Stomach (tissue), 4 donors: Measurements from ENCODE around the gene RNASEL.
"Not testable (repeated sequence)": the region's sequence is repeated elsewhere in the genome, so short reads cannot be mapped to it uniquely, and the experiment has no call there.

ENCODE experiments used
- EP300 ChIP-seq: sonication (generic); formaldehyde crosslinking; IDR thresholded peaks from one replicate; pipeline ENCODE4 v1.6.1; 2017; ENCODE audit warnings: antibody characterized with exemption
- POLR2A ChIP-seq, 4 donors: fragments of 450-650 bp; IDR thresholded peaks; one replicate each; pipeline ENCODE4 v1.6.1; 2016; ENCODE audit warnings: antibody characterized with exemption in 4 of 4, control low read depth in 2 of 4, mild to moderate bottlenecking in 1 of 4, moderate library complexity in 1 of 4
- POLR2AphosphoS5 ChIP-seq, 3 donors: sonication (generic); formaldehyde crosslinking; IDR thresholded peaks; one replicate each; pipeline ENCODE4 v1.6.1; 2016; ENCODE audit warnings: antibody characterized with exemption in 3 of 3
- TF ChIP-seq, protein P1 (sequence below), 7 experiments: fragments of 450-650 bp in 4 of 7; fragments of 200-600 bp in 3 of 7; sonication (generic) in 3 of 7; IDR thresholded peaks; one replicate each; pipeline ENCODE4 v1.5.1; 2016 to 2019; ENCODE audit warnings: antibody characterized with exemption in 7 of 7, control low read depth in 2 of 7, mild to moderate bottlenecking in 1 of 7

DNA sequence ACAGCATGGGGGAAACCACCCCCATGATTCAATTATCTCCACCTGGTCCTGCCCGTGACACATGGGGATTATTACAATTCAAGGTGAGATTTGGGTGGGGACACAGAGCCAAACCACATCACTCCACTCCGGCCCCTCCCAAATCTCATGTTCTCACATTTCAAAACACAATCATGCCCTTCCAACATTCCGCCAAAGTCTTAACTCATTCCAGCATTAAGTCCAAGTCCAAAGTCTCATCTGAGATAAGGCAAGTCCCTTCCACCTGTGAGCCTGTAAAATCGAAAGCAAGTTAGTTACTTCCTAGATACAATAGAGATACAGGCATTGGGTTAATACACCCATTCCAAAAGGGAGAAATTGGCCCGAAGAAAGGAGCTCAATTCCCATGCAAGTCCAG is 60.9 kb downstream of the RNASEL start:
- TF ChIP-seq, protein P1, sequence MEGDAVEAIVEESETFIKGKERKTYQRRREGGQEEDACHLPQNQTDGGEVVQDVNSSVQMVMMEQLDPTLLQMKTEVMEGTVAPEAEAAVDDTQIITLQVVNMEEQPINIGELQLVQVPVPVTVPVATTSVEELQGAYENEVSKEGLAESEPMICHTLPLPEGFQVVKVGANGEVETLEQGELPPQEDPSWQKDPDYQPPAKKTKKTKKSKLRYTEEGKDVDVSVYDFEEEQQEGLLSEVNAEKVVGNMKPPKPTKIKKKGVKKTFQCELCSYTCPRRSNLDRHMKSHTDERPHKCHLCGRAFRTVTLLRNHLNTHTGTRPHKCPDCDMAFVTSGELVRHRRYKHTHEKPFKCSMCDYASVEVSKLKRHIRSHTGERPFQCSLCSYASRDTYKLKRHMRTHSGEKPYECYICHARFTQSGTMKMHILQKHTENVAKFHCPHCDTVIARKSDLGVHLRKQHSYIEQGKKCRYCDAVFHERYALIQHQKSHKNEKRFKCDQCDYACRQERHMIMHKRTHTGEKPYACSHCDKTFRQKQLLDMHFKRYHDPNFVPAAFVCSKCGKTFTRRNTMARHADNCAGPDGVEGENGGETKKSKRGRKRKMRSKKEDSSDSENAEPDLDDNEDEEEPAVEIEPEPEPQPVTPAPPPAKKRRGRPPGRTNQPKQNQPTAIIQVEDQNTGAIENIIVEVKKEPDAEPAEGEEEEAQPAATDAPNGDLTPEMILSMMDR (IDR thresholded peaks at IDR 0.05), result not testable (repeated sequence)
- TF ChIP-seq POLR2A (IDR thresholded peaks at IDR 0.05); POLR2AphosphoS5 (IDR thresholded peaks at IDR 0.05); EP300: not testable (repeated sequence)
